HCT116 (cell line): ENCODE measurements around the gene MTUS2. TPM values are rescaled to one million over a fixed set of nuclear protein-coding genes. Genes with fewer than 3 reads are reported as not detected.

ENCODE experiments used
- ATAC-seq: fragments of 200-7000 bp; cut with Tn5 transposase; 2 replicates; pipeline ENCODE4 v1.9.1; 2020; ENCODE audit warnings: mild to moderate bottlenecking, moderate library complexity
- BruUV-seq: library from RNA; stranded (reverse); fragments of 400-500 nt; replicated peaks from 2 replicates; lab custom pipeline; 2021; lab: Mats Ljungman, UMichigan
- CTCF ChIA-PET: fragments of 300-600 bp; sonication (Branson Sonifier 250); formaldehyde crosslinking; loops from one replicate; lab custom pipeline; 2021; ENCODE audit warnings: antibody characterized with exemption; lab: Charles Lee
- POLR2A ChIA-PET: fragments of 300-600, 350-600 bp; sonication (Branson Sonifier 250); formaldehyde crosslinking; loops from one replicate; lab custom pipeline; 2021; ENCODE audit warnings: antibody characterized with exemption; lab: Charles Lee
- RAD21 ChIA-PET, 2 experiments: fragments of 300-600 bp; sonication (Branson Sonifier 250); formaldehyde crosslinking; loops; one replicate each; lab custom pipeline; 2023; ENCODE audit warnings: low total read pairs in 2 of 2; ENCODE audit not compliant: uncharacterized antibody in 2 of 2, unreplicated experiment in 2 of 2, low non-redundant PET in 1 of 2; lab: Charles Lee
- DNase-seq: peaks from one replicate; pipeline ENCODE4 v3.0.0-alpha.2; 2010; ENCODE audit warnings: low read depth, low spot score
- H2AFZ ChIP-seq: fragments of 200-600 bp; shearing (Covaris generic), sonication (generic); 2 replicates; pipeline ENCODE4 v1.6.1; 2017; ENCODE audit warnings: low read depth, mixed run types, mixed read lengths, antibody characterized with exemption, low read length; ENCODE audit not compliant: poor library complexity, severe bottlenecking
- H3K27ac ChIP-seq: 2 replicates; pipeline ENCODE4 v1.5.1; 2012; ENCODE audit warnings: low read depth, low read length
- H3K27me3 ChIP-seq: fragments of 200-600 bp; sonication (generic); 2 replicates; pipeline ENCODE4 v1.6.1; 2016; ENCODE audit warnings: mixed run types, low read length, mixed read lengths; ENCODE audit not compliant: insufficient read depth
- H3K36me3 ChIP-seq, 2 experiments: fragments of 200-500 bp in 1 of 2; fragments of 200-600 bp in 1 of 2; sonication (Bioruptor generic) in 1 of 2; sonication (generic) in 1 of 2; 2 replicates each; pipeline versions ENCODE4 v1.5.1 to v1.6.1; 2014 to 2016; ENCODE audit warnings: low read length in 2 of 2, inconsistent platforms in 1 of 2, mixed read lengths in 1 of 2, mixed run types in 1 of 2; ENCODE audit not compliant: insufficient read depth in 2 of 2, control insufficient read depth in 1 of 2
- H3K4me1 ChIP-seq, 2 experiments: fragments of 200-600 bp in 1 of 2; sonication (generic) in 1 of 2; 2 replicates each; pipeline versions ENCODE4 v1.5.1 to v1.6.1; 2012 to 2017; ENCODE audit warnings: low read length in 2 of 2, inconsistent platforms in 1 of 2, mild to moderate bottlenecking in 1 of 2, mixed read lengths in 1 of 2, mixed run types in 1 of 2, moderate library complexity in 1 of 2; ENCODE audit not compliant: insufficient read depth in 2 of 2, control insufficient read depth in 1 of 2
- H3K4me2 ChIP-seq: fragments of 200-600 bp; sonication (generic); 2 replicates; pipeline ENCODE4 v1.6.1; 2017; ENCODE audit warnings: mixed run types, low read length, mixed read lengths
- H3K4me3 ChIP-seq, 2 experiments: fragments of 200-600 bp in 1 of 2; sonication (generic) in 1 of 2; replicated peaks in 1 of 2; 2 replicates each; pipeline ENCODE4 v1.5.1; 2011 to 2016; ENCODE audit warnings: low read length in 2 of 2, control low read depth in 1 of 2, low read depth in 1 of 2, mild to moderate bottlenecking in 1 of 2, mixed read lengths in 1 of 2, mixed run types in 1 of 2
- H3K79me2 ChIP-seq: fragments of 200-600 bp; sonication (generic); 2 replicates; pipeline ENCODE4 v1.6.1; 2017; ENCODE audit warnings: mild to moderate bottlenecking, mixed run types, low read length, moderate library complexity, mixed read lengths; ENCODE audit not compliant: insufficient read depth
- H3K9ac ChIP-seq: fragments of 200-600 bp; sonication (generic); 2 replicates; pipeline ENCODE4 v1.6.1; 2016; ENCODE audit warnings: low read length, mixed read lengths
- H3K9me2 ChIP-seq: fragments of 200-600 bp; sonication (generic), shearing (Covaris generic); 2 replicates; pipeline ENCODE4 v1.6.1; 2017; ENCODE audit warnings: mixed run types, mild to moderate bottlenecking, moderate library complexity; ENCODE audit not compliant: insufficient read depth
- H3K9me3 ChIP-seq, 2 experiments: fragments of 200-500 bp in 1 of 2; fragments of 200-600 bp in 1 of 2; sonication (Bioruptor generic) in 1 of 2; sonication (generic) in 1 of 2; 2 replicates each; pipeline ENCODE4 v1.6.1; 2014 to 2017; ENCODE audit warnings: low read length in 2 of 2, mixed read lengths in 2 of 2, inconsistent platforms in 1 of 2, low read depth in 1 of 2, mild to moderate bottlenecking in 1 of 2, mixed run types in 1 of 2, moderate library complexity in 1 of 2; ENCODE audit not compliant: control insufficient read depth in 1 of 2, insufficient read depth in 1 of 2
- H4K20me1 ChIP-seq: fragments of 200-600 bp; sonication (generic), shearing (Covaris generic); 2 replicates; pipeline ENCODE4 v1.6.1; 2017; ENCODE audit warnings: mixed run types, mild to moderate bottlenecking, moderate library complexity; ENCODE audit not compliant: insufficient read depth
- EZH2 ChIP-seq: fragments of 200-600 bp; sonication (generic); IDR thresholded peaks from 2 replicates; pipeline ENCODE4 v1.6.1; 2017; ENCODE audit warnings: antibody characterized with exemption, mixed run types
- EZH2phosphoT487 ChIP-seq: fragments of 200-600 bp; IDR thresholded peaks from 2 replicates; pipeline ENCODE4 v1.6.1; 2018; ENCODE audit warnings: antibody characterized with exemption, borderline replicate concordance
- JUND ChIP-seq: IDR thresholded peaks from 2 replicates; pipeline ENCODE4 v1.6.1; 2012
- POLR2AphosphoS5 ChIP-seq: IDR thresholded peaks from 2 replicates; pipeline ENCODE4 v1.6.1; 2011; ENCODE audit warnings: mild to moderate bottlenecking, low read depth, low read length, moderate library complexity
- SIN3A ChIP-seq: IDR thresholded peaks from 2 replicates; pipeline ENCODE4 v1.6.1; 2012; ENCODE audit warnings: low read depth
- intact Hi-C: fragments of 100-400 bp; cut with micrococcal nuclease; formaldehyde crosslinking; loops from 2 replicates; pipeline ENCODE4 v1.10.0; 2022
- total RNA-seq: library from RNA; stranded (reverse); gene quantifications from one replicate; pipeline ENCODE4 v1.2.1, GENCODE V29; 2021; ENCODE audit not compliant: unreplicated experiment
- TF ChIP-seq, protein P1 (sequence below): IDR thresholded peaks from 2 replicates; pipeline ENCODE4 v1.6.1; 2012
- TF ChIP-seq, protein P2 (sequence below): IDR thresholded peaks from 2 replicates; pipeline ENCODE4 v1.6.1; 2012; ENCODE audit warnings: low read depth

The MTUS2 gene
- total RNA-seq, 1 experiment from 2014 or later, result 0.02 TPM

DNA sequence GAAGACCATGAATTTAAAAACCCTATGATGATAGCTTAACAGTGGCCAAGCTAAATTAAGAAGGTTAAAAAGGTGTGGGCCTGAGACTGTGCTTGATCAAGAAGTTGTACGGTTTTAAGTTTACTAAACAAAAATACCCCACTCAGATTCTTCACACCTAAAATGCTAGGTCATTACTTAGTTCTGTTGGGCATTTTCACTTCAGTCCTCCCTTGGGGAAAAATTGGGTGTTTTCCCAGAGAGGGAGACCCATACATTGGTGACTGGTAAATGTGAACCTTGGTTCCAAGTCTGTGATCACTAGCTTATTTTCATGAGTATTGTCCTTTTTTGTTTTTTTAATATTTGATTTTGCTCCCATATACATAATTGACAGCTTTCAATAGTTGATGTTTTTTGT lies 44.4 kb downstream of the MTUS2 start:
- BruUV-seq, result no TSS peak
- TF ChIP-seq POLR2AphosphoS5 (no peak), EZH2 (no peak), SIN3A (no peak), JUND (no peak), EZH2phosphoT487 (no peak)
- TF ChIP-seq, protein P1, sequence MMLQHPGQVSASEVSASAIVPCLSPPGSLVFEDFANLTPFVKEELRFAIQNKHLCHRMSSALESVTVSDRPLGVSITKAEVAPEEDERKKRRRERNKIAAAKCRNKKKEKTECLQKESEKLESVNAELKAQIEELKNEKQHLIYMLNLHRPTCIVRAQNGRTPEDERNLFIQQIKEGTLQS, result no peak
- TF ChIP-seq, protein P2, sequence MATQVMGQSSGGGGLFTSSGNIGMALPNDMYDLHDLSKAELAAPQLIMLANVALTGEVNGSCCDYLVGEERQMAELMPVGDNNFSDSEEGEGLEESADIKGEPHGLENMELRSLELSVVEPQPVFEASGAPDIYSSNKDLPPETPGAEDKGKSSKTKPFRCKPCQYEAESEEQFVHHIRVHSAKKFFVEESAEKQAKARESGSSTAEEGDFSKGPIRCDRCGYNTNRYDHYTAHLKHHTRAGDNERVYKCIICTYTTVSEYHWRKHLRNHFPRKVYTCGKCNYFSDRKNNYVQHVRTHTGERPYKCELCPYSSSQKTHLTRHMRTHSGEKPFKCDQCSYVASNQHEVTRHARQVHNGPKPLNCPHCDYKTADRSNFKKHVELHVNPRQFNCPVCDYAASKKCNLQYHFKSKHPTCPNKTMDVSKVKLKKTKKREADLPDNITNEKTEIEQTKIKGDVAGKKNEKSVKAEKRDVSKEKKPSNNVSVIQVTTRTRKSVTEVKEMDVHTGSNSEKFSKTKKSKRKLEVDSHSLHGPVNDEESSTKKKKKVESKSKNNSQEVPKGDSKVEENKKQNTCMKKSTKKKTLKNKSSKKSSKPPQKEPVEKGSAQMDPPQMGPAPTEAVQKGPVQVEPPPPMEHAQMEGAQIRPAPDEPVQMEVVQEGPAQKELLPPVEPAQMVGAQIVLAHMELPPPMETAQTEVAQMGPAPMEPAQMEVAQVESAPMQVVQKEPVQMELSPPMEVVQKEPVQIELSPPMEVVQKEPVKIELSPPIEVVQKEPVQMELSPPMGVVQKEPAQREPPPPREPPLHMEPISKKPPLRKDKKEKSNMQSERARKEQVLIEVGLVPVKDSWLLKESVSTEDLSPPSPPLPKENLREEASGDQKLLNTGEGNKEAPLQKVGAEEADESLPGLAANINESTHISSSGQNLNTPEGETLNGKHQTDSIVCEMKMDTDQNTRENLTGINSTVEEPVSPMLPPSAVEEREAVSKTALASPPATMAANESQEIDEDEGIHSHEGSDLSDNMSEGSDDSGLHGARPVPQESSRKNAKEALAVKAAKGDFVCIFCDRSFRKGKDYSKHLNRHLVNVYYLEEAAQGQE, result no peak
- Histone ChIP-seq H3K27me3 (peaks cover 35% of the 10 kb centered on the region), H4K20me1 (no peaks in the 10 kb centered on the region), H3K4me3 (no peak overlapping the region), H3K4me2 (no peak overlapping the region), H2AFZ (no peak overlapping the region), H3K9me3 (no peaks in the 10 kb centered on the region), H3K9me2 (no peaks in the 10 kb centered on the region), H3K36me3 (no peaks in the 10 kb centered on the region), H3K79me2 (no peaks in the 10 kb centered on the region), H3K27ac (no peak overlapping the region), H3K4me1 (no peaks in the 10 kb centered on the region), H3K9ac (no peak overlapping the region)
- RAD21 ChIA-PET, result no interaction called here
- POLR2A ChIA-PET, result no interaction called here
- no peak for ATAC-seq
- no peak for DNase-seq
- CTCF ChIA-PET, result no interaction called here
- intact Hi-C loops, result no loop called here
